GM12874 (cell line): ENCODE results near the gene ARHGAP22.

Source experiments
- TF ChIP-seq, protein P1 (sequence below): IDR thresholded peaks from 2 replicates; pipeline ENCODE4 v1.5.1; 2011; ENCODE audit warnings: low read depth, mild to moderate bottlenecking, control low read depth, low read length, moderate library complexity; ENCODE audit not compliant: insufficient read depth

Gene ARHGAP22

DNA sequence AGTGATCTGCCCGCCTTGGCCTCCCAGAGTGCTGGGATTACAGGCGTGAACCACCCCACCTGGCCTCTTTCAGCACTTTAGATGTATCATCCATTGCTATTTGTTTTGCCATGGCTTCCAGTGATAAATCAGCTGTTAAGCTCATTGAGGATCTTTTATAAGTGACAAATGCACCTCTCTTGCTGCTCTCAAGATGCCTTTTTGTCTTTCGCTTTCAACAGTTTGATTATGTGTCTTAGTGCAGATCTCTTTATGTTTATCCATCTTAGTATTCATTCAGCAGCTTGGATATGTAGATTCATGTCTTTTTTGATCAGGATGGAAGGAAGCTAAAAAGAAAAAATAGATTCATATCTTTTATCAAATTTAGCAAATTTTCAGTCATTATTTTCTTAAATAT, 192.8 kb downstream of the ARHGAP22 start:
- TF ChIP-seq, protein P1, sequence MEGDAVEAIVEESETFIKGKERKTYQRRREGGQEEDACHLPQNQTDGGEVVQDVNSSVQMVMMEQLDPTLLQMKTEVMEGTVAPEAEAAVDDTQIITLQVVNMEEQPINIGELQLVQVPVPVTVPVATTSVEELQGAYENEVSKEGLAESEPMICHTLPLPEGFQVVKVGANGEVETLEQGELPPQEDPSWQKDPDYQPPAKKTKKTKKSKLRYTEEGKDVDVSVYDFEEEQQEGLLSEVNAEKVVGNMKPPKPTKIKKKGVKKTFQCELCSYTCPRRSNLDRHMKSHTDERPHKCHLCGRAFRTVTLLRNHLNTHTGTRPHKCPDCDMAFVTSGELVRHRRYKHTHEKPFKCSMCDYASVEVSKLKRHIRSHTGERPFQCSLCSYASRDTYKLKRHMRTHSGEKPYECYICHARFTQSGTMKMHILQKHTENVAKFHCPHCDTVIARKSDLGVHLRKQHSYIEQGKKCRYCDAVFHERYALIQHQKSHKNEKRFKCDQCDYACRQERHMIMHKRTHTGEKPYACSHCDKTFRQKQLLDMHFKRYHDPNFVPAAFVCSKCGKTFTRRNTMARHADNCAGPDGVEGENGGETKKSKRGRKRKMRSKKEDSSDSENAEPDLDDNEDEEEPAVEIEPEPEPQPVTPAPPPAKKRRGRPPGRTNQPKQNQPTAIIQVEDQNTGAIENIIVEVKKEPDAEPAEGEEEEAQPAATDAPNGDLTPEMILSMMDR, result no peak

- TF ChIP-seq, protein P1, result no peak
Observed at GRCh38 chr10:48411510-48411909, 193.4 kb downstream of the ARHGAP22 start.

GRCh38 chr10:48410503-48410902, 194.4 kb downstream of the ARHGAP22 start:
- TF ChIP-seq, protein P1, result no peak

- TF ChIP-seq, protein P1, result no peak
Observed at GRCh38 chr10:48406658-48407057, 198.2 kb downstream of the ARHGAP22 start.

- TF ChIP-seq, protein P1, result no peak
Observed at GRCh38 chr10:48406204-48406603, 198.7 kb downstream of the ARHGAP22 start.

DNA sequence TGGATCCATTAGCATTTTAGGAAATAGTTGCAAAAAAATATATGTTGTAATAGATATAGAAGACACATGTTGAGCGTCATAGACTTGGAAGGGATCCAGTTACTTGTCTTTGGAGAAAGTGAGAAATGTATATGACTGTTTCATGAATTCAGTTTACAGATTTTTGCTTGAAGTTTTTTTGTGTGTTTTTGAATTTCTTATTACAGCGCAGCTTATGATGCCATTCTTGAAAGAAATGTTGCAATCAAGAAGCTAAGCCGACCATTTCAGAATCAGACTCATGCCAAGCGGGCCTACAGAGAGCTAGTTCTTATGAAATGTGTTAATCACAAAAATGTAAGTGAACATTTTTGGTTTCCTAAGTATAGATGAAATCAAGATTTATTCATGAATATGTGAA, 200.2 kb downstream of the ARHGAP22 start:
- TF ChIP-seq, protein P1, result no peak

DNA sequence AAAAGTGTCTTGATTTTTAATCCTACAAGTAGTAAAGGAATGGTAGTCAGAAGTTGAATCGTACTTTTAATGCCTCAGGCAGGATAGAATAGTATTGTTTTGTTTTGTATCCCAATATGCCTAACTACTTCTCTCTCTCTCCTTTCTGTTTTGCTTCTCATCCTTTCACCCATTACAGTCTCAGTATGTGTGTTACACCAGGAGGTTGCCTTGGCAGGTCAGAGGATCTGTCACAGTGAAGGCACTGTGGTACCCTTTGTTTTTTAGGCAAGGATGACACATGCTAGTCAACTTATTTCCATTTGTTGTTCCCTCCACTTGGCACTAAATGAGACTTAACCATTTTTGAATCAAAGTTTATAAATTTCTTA, 204.0 kb downstream of the ARHGAP22 start:
- TF ChIP-seq, protein P1, result no peak
